NCI-H2196 treated with DMSO at 0.1 percent for 48 hours (cell line): ENCODE data around the gene NUTM2F.
"Not testable (repeated sequence)": the region's sequence is repeated elsewhere in the genome, so short reads cannot be mapped to it uniquely, and the experiment has no call there.

Source experiments
- DNase-seq: peaks from one replicate; lab custom pipeline; 2025; ENCODE audit not compliant: unreplicated experiment; lab: John Stamatoyannopoulos, UW

Gene NUTM2F

GRCh38 chr9:94315034-94315984 is 13.1 kb downstream of the NUTM2F start:
- DNase-seq, result not testable (repeated sequence)

- DNase-seq, result no peak
Observed at GRCh38 chr9:94303321-94303720, 25.1 kb downstream of the NUTM2F start.

DNA sequence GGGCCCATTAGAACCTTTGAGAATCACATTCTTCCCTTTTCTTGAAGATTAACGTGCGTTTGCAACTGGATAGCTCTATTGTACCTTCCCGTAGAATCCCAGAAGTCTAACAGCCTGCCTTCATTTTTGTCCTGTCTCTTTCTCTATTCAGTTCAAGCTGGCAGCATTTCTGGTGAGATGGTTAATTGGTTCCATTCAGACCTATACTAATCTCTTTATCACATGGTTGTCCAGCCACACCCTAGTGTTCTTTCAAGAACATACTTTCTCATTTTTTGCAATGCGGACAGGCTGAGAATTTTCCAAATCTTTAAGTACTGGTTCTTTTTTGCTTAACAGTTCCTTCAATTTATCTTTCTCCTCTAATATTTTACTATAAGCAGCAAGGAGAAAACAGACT is 26.0 kb downstream of the NUTM2F start:
- DNase-seq, result no peak

DNA sequence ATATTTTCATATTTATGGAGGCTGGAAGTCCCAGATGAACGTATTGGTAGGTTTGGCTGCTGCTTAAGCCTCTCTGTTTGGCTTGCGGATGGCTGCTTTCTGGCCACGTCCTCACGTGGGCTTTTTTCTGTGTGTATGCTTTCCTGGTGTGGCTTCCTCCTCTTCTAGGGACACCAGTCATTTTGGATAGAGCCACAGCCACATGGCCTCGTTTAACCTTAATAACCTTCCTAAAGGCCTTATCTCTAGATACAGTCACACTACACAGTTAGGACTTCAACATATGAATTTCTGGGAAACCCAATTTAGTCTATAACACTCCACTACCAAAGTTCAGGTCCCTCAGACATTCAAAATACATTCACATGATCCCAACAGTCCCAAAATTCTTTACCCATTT is 26.9 kb downstream of the NUTM2F start:
- no peak for DNase-seq

GRCh38 chr9:94300470-94301301 is 27.8 kb downstream of the NUTM2F start:
- no peak for DNase-seq

DNA sequence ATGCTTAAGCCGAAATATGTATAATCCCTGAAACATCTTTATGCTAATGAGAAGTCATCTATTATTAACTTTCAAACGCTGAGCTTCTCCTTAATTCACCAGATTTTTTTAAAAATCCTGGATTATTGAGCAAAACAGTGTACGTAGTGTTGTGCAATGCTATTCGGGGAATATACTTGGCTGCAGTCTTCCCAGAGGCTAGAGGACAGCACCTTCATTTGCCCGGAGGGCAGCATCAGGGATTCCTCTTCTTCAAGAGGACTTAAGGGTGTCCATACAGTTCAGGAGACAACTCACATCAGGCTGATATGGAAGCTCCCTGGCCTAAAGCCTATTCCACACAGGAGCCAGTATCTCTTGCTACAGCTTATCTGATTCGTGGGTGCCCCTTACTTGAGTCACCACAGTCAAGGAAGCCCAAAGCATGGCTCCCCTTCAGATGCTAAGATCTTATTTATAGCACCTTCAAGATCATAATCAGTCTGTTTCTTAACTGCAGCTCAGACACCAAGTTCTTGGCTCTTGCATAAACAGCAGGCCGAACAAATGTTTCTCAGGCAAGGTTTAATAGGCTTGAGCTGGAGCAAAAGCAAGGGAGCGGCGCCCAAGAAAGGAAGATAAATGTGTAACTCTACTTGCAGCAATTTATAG is 29.4 kb downstream of the NUTM2F start:
- DNase-seq, result no peak

- DNase-seq, result no peak
Observed at GRCh38 chr9:94289691-94290090, 38.8 kb downstream of the NUTM2F start.

GRCh38 chr9:94287877-94288513 is 40.4 kb downstream of the NUTM2F start:
- no peak for DNase-seq

DNA sequence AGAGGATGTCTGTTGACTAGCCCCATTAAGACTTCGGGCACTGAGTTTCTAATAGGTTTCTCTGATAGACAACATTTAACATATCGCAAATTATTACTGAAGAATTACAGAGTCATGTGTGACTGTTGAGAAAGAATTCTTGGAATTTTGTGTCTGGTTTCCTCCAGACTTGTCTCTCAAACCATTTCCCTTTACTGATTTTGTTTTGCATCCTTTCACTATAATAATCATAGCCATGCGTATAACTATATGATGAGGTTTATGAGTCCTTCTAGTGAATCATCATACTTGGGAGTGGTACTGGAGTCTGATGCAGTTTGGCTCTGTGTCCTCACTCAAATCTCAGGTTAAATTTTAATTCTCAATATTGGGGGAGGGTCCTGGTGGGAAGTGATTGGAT is 42.3 kb downstream of the NUTM2F start:
- no peak for DNase-seq

- DNase-seq, result no peak
Observed at GRCh38 chr9:94281101-94281500, 47.3 kb downstream of the NUTM2F start.

DNA sequence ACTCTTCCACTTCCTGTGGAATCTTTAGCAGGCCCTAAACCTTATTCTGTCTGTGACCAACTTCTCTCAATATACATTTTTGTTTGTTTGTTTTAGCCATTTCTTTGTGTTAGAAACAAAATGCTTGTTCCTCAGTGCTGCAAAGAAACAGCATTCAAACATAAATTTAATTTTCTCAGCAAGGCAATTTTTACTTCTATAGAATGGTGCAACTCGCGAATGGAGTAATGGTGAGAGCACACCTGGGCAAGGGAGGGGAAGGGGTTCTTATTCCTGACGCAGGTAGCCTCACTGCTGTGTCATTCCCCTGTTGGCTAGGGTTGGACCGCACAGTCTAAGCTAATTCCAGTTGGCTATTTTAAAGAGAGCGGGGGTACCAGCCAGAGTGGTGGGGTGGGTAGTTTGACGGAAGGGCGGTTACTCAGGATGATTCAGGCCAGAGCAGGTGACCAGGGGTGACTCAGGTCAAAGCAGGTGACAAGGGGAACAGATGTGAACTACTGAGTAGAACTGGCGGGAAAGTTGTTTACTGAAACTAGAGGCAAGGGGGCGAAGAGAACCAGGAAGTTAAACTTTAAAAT is 47.9 kb downstream of the NUTM2F start:
- no peak for DNase-seq

- DNase-seq, result no peak
Observed at GRCh38 chr9:94277885-94278536, 50.4 kb downstream of the NUTM2F start.

- DNase-seq, result not testable (repeated sequence)
Observed at GRCh38 chr9:94277029-94277428, 51.4 kb downstream of the NUTM2F start.

GRCh38 chr9:94270009-94270408 is 58.4 kb downstream of the NUTM2F start:
- DNase-seq, result no peak

GRCh38 chr9:94269264-94269663 is 59.2 kb downstream of the NUTM2F start:
- no peak for DNase-seq
